Adipose tissue (tissue), 3 donors: ENCODE measurements around the gene STX11. TPM values are rescaled to one million over a fixed set of nuclear protein-coding genes. Genes with fewer than 3 reads are reported as not detected.

ENCODE experiments used
- H3K27ac ChIP-seq: one replicate; pipeline ENCODE4 v1.5.1; 2013; ENCODE audit warnings: low read depth, low read length
- WGBS, 3 donors: extraction: QIAGEN DNeasy Blood & Tissue Kit; methylation state at CpG; one replicate each; pipeline ENCODE4 v1.1.7; 2013; 5-methylcytosine and 5-hydroxymethylcytosine counted together
- polyA plus RNA-seq, 3 donors: library from polyadenylated mRNA; stranded (reverse); fragments of 200-250 nt; gene quantifications; one replicate each; pipeline ENCODE4 v1.2.3, GENCODE V29; 2013
- donor health status: healthy with polysubstance abuse.
- donor health status: Bipolar disorder and iron deficiency.
- donor health status: healthy.

Gene STX11
- polyA plus RNA-seq, 3 donors: 3.2 to 84.1 (median 21.9) TPM

DNA sequence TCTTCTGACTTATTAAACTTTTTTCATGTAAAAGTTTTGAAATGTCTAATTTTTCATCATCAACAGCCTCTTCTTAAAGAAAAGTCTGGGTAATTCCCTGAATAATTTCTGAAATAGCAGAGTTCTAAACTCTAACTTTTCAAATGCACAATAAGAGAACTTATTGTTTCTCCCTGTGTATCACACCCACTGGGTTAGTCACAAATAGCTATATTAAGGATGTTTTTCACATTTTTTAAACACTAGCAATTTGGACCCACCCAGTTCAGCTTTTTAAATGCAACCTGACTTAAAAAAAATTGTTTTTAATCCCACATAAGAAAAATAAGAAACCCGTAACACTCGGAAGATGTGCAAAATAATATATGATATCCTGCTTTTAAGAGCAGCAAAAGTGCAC lies 73.4 kb downstream of the STX11 start:
- H3K27ac ChIP-seq: no peak overlapping the region
- 78 to 91% (median 85%) methylated on average over 2 of the region's 2 CpGs for WGBS, 3 donors

DNA sequence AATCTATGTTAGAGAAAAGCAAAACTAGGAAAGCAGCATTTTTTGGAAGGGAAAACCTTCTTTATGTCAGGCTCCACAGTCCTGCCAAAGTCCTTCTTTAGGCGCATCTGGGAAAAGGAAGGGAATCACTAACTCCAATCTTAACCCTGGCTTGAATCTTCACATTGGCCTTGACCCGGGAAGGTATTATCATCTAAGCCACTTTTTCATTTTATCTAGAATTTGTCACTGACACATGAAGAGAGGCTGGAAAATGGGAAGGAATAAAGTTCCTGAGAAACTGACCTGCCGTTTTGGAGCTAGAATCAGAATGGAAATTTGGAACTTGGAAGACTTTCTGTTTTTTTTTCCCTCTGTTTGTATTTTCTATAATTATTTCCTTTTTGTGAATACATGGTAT lies 81.4 kb downstream of the STX11 start:
- WGBS, 3 donors: 23 to 67% (median 58%) methylated on average over 3 of the region's 3 CpGs
- peak overlapping the region; percentile 17 for H3K27ac ChIP-seq

DNA sequence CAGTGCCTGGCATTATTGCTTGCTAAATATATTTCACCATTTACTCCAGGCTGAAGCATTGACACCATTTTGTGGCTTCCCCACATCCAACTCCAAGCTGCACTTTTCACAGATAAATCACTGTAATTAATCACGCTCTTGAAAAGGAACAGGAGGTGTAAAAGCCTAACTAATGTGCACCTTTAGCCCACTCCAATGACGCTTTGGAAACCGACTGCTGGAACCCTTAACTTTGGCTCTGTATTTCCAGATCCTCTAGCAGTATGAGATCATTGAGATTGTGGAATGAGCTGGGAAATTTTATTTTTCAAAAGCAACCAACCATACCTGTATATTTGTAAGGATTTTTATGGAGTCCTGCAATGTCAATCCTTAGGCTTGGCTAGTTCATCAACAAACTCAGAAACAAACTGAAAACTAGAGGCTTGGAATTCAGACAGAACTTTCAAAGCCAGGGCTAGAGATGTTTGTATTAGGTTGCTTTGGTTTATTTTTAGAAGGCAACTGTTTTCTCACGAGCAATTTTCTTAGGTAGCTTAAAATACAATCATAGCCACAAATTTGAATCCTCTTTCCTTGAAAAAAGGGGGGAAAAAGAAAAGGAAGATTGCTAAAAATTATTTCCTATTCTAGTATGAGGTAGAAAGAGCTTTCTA lies 82.0 kb downstream of the STX11 start:
- 20 to 69% (median 64%) methylated on average over 4 of the region's 4 CpGs for WGBS, 3 donors
- H3K27ac ChIP-seq: no peak overlapping the region

DNA sequence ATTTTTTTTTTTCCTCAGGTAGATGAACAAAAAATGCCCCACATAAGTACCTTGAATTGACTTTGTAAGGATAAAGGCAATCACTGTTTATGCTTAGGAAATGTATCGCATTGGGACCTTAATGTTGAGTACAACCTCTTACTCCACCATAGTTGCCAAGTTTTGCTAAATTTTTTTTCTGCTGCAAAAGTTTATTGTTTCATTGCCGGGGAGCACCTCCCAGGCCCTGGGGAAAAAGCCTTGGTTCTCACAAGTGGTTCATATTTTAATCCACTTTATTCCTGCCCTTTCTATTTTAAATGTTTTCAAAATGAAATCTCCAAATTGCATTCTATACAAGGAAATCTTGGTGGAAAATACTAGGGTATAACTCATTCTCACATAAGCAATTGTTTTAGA lies 82.5 kb downstream of the STX11 start:
- 25 to 55% (median 50%) methylated on average over 2 of the region's 2 CpGs for WGBS, 3 donors
- H3K27ac ChIP-seq: no peak overlapping the region

DNA sequence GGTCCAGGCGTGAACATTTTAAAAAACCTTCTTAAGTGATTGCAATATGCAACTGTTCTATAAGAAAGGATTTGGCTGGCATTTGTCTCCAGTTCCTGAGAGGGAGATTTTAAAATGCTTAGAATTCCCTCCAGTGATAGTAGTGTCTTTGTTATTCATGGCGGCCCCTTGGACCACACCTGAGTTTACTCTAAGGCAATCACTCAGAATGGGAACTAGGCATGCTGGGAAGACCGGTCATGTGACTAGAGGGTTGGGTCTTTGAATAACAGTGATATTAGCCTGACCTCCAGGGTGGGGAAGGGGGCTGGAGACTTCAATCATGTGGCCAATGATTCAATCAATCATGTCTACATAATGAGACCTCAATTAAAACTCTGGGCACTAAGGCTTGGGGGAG lies 84.1 kb downstream of the STX11 start:
- 94 to 98% (median 98%) methylated on average over 3 of the region's 3 CpGs for WGBS, 3 donors
- H3K27ac ChIP-seq: no peak overlapping the region

DNA sequence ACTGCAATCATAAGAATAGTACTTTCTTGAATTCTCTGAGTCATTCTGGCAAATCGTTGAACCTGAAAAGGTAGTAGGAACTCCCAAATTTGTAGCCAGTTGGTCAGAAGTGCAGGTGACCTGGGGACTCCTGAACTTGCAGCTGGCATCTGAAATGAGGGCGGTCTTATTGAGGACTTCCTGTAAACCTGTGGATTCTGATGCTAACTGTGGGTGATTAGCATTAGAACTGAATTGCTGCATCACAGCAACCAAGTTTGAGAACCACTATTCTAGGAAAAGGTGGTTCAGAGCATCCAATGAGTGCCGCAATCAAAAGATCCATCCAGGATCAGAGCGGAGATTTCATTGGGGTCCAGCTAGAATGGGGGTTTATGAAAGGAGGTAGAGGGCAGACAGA lies 84.6 kb downstream of the STX11 start:
- no peak overlapping the region for H3K27ac ChIP-seq
- WGBS, 3 donors: 82 to 84% (median 84%) methylated on average over 4 of the region's 4 CpGs

Other genes with a start within 250 kb of the STX11 start
- gene PLAGL1, start 142.3 kb upstream of the STX11 start, polyA plus RNA-seq: 10 to 100 TPM; 11.2 to 23.1 (median 17.6) TPM
- 100 to 1,000 TPM; 136 to 185 (median 177) TPM for gene SF3B5, start 54.9 kb upstream of the STX11 start, polyA plus RNA-seq
- gene UTRN, start 134.8 kb downstream of the STX11 start, polyA plus RNA-seq: 10 to 100 TPM; 21.8 to 39.9 (median 38.5) TPM